ENCODE measurements around the gene PEX5.
"Not testable (repeated sequence)": the region's sequence is repeated elsewhere in the genome, so short reads cannot be mapped to it uniquely, and the experiment has no call there.

The PEX5 gene

DNA sequence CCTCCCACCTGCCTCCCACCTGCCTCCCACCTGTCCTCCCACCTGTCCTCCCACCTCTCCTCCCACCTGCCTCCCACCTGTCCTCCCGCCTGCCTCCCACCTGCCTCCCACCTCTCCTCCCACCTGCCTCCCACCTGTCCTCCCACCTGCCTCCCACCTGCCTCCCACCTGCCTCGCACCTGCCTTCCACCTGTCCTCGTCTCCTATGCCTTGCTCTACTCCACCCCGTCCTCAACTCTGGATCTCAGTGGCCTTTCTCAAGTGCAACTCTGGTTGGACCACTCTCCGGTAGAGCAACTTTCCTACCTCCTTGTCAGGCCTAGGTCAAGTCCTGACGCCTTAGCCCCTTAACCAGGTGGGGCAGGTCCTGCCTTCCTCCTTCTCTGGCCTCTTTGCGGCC, 29.3 kb upstream of the PEX5 start:
- no peak for DNase-seq (ENCODE audit: low read depth, low spot score)

DNA sequence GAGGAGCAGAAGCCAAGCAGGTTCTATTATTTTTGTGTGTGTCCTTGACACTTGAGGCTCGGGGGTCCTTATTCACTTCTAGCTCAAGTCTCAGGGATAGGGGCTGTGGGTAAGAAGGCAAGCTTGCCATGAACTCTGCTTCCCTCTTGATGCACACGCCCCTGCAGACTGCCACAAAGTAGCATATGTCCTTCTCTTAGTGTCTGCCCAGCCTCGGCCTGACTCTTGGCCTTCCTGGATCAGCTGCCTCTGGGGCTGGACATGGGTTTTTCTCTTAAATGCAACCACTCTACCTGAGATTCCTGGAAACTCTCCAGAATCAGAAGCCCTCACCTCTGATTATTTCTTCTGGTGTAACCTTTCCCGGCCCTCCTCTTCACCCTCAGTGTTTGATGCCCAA, 28.2 kb upstream of the PEX5 start:
- no peak for DNase-seq (ENCODE audit: low read depth, low spot score)

DNA sequence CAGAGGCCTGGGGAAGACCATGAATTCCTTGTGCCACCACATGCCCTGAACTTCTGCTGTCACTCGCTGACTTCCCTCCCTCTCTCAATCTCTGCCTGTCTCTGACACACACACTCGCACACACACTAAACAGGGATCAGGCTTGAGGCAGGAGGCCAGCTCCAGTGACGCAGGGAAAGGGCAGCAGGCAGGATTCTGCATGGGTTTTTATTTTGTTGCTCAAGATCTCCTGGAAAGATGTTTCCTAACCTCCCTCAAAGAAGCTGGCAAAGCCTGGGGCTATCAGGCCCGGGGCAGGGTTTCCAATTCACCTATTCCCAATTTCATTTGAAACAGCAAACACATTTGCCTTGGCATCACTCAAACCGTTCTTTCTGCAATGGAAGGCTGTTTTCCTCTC, 27.7 kb upstream of the PEX5 start:
- no peak for DNase-seq (ENCODE audit: low read depth, low spot score)

DNA sequence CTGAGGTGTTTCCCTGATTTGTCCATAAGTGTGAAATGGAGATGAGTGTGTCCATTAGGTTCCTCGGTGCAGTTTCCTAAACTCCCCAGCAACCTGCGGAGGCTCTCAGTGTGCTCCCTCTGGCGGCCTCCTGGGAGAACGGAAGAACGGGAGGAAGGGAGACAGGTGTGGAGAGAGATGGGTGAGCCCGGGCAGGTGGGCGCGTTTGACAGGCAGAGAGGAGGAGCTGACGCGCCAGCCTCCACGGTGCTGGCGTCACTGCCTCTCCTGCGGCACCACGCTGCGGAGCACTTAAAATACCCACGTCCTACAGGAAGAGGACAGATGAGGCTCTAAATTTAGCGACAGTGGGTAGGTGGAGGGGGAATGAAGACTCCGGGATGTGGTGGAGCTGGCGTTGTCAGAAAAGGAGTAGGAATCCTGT, 26.8 kb upstream of the PEX5 start:
- no peak for DNase-seq (ENCODE audit: low read depth, low spot score)

DNA sequence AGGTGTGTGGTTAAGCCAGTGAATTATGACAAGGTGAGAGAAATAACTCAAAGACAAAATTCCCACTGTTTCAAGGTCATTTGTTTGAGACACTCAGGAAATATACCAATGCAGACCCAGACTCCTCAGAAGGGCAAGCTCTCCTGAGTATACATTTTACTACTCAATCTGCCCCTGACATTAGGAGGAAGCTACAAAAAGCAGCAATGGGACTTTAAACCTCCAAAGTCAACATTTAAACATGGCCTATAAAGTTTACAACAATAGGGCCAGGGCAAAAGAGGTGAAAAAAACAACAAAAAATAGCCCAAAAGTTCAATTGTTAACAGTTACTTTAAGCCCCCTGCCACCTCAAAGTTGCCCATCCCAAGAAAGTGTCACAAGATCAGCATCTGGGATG, 19.5 kb upstream of the PEX5 start:
- no peak for DNase-seq (ENCODE audit: low read depth, low spot score)

DNA sequence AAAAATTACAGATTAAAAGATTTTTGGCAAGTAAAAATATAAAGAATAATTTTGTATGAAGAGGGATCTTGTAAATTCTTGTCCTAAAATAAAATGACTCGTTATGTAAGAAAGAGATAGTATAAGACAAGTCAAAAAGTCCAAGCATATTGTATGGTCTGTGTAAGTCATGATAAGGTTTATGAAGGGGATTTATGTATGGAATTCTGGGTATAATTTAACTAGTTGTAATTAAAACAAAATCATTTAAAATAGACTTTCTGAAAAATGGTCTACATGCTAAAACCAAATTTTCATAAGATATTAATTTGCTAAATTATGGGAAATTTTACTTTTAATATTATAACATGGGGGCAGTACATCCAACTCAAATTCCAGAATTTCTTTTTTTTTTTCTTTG, 17.6 kb upstream of the PEX5 start:
- no peak for DNase-seq (ENCODE audit: low read depth, low spot score)

DNA sequence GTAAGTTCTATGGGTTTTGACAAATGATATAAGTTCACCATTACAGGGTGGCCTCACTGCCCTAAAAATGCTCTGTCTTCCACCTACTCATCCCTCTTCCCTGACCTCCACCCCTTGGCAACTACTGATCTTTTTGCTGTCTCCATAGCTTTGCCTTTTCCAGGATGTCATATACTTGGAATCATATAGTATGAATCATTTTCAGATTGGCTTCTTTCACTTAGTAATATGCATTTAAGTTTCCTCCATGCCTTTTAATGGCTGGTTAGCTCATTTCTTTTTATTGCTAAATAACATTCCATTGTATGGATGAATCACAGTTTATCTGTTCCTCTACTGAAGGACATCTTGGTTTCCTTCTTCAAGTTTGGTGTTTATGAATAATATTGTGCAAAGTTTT, 14.0 kb upstream of the PEX5 start:
- DNase-seq (ENCODE audit: low read depth, low spot score) = no peak

- no peak for DNase-seq (ENCODE audit: low read depth, low spot score)
Observed at GRCh38 chr12:7176595-7176994, 12.9 kb upstream of the PEX5 start.

DNA sequence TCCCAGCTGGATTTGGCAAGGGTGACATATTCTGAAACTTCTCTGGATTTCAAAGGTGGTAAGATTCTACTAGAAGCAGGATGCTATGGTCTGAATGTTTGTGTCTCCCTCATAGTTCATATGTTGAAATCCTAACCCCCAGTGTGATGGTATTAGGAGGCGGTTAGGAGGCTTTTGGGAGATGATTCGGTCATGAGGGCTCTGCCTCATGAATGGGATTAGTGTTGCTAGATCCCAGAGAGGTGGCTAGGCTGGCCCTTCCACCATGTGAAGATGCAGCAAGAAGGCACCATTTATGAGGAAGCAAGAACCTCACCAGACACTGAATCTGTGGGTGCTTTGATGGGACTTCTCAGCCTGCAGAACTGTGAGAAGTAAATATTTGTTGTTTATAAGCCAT, 11.0 kb upstream of the PEX5 start:
- DNase-seq (ENCODE audit: low read depth, low spot score) = no peak

DNA sequence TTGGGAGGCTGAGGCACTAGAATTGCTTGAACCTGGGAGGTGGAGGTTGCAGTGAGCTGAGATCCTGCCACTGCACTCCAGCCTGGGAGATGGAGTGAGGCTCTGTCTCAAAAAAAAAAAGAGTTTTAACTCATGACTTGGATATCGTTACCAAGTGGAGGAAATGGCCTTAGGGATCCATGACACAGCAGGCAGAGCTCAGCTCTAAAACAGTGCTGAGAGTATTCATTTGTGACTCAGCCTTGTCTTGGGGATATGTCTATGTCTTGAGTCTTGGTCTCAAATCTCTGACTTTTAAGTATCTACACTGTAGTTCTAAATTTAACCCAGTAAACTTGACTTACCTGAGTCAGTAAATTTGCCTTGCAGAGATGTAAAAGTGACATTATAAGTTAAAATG, 8.8 kb upstream of the PEX5 start:
- DNase-seq (ENCODE audit: low read depth, low spot score) = no peak

GRCh38 chr12:7186058-7186457, 3.4 kb upstream of the PEX5 start:
- DNase-seq (ENCODE audit: low read depth, low spot score) = not testable (repeated sequence)

DNA sequence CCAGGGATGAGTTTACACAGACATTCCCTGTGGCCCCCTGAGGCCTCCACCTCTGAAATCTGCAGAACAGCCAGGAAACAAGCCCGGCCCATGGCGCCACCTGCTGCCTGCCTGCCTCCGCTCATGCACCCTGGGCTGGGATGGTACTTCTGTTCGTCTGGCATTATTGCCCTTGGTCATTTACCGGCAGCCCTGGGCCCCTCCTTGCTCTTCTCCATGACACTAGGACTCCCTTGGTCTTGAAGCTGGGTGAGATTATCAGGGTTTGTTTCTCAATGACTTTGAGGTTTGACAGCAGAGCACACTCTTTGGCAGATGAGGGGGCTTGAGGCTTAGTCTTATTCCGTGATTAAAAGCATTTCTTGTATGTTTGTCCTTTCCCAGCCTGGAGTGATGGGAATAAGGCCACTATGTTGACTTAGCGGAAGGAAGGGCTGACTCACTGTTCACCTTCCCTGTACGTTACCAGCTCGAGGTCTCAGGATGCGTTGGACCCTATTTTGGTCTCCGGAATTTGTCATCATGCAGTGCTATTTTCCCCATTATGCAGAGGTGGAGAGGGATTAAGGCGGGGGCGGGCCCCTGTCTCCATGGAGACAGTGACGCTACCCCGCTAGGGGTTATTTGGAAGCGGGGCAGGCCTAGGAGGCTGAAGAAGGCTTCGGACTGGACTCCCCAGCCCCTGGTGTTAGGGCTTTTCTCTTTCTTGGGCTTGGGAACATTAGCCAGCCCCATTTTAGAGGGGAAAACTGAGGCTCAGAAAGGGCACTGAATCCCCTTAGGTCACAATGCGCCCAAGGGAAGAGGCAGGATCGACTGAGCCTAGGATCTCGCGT, 706 bp upstream of the PEX5 start:
- no peak for DNase-seq (ENCODE audit: low read depth, low spot score)

DNA sequence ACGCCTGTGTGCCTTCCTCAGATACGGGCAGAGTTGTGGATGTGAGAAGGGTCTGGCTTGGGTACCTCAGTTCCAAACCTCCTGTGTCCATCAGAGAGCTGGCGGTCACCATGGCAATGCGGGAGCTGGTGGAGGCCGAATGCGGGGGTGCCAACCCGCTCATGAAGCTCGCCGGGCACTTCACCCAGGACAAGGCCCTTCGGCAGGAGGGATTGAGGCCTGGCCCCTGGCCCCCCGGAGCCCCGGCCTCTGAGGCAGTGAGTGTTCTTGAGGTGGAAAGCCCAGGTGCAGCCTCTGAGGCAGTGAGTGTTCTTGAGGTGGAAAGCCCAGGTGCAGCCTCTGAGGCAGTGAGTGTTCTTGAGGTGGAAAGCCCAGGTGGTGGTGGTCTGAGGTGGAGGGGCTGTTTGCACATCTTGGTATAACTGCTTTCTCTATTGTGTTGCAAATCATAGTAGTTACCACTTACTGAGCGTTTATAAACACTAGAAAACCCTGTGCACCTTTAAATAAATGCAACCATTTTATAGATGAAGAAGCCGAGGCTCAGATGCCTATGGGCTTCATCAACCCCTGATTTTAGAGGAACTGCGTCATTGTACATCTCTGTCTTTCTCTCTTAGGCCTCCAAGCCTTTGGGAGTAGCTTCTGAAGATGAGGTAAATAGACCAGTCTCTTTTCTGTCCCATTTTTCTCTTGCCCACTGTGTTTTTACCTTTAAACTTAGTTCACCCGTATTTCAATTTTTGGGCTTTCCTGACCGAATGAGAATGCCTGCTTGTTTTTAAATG, 976 bp downstream of the PEX5 start:
- DNase-seq (ENCODE audit: low read depth, low spot score) = no peak

- DNase-seq (ENCODE audit: low read depth, low spot score) = no peak
Observed at GRCh38 chr12:7193674-7194073, 4.2 kb downstream of the PEX5 start.

DNA sequence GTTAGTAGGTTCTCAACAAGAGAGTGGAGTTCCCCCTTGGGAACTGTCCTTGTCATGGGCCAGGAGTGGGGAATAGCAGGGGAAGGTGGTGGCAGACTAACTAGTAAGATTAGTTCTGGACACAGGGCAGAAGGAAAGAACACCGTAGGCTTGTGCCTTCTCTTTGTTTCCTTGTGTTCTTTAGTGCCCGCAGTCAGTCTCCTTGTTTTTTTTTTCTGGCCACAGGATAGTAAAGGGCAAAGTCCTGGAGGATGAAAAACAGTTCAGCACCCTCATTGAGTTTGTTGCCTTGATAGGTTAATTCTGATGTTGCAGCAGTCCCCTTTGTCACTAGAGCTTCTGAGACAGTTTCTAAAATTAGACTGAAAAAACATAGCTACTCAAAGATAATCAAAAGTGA, 8.4 kb downstream of the PEX5 start:
- no peak for DNase-seq (ENCODE audit: low read depth, low spot score)

GRCh38 chr12:7203109-7203508, 13.6 kb downstream of the PEX5 start:
- DNase-seq (ENCODE audit: low read depth, low spot score) = no peak

DNA sequence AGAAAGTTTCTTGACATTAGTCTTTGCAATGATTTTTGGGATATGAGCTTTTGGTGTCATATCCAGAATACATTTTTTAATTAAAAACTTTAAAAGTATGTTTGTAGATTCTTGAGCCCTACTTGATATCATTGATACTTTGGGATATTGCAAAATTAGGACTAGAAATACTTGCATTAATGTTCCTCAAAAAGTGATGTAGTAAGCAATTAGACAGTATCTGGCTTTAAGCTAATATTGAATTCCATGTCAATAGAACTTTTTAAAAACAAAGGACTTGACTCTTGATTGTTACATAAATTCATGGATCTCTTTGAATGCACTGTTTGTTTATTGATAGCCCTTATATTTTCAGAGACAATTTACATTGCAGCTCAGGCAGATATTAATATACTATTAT, 15.6 kb downstream of the PEX5 start:
- no peak for DNase-seq (ENCODE audit: low read depth, low spot score)

GRCh38 chr12:7206691-7207090, 17.2 kb downstream of the PEX5 start:
- DNase-seq (ENCODE audit: low read depth, low spot score) = no peak

- DNase-seq (ENCODE audit: low read depth, low spot score) = no peak
Observed at GRCh38 chr12:7207866-7208625, 18.6 kb downstream of the PEX5 start.

DNA sequence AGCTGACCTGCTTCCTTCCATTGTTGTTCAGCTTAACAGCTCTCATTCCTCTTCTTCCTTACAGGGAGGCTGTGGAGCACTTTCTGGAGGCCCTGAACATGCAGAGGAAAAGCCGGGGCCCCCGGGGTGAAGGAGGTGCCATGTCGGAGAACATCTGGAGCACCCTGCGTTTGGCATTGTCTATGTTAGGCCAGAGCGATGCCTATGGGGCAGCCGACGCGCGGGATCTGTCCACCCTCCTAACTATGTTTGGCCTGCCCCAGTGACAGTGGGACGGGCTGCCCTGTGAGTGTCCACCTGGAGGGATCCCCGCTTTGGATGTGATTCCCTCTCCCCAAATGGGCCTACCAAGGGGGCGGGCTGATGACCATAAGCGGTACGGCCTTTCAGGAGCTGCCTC, 20.5 kb downstream of the PEX5 start:
- no peak for DNase-seq (ENCODE audit: low read depth, low spot score)

DNA sequence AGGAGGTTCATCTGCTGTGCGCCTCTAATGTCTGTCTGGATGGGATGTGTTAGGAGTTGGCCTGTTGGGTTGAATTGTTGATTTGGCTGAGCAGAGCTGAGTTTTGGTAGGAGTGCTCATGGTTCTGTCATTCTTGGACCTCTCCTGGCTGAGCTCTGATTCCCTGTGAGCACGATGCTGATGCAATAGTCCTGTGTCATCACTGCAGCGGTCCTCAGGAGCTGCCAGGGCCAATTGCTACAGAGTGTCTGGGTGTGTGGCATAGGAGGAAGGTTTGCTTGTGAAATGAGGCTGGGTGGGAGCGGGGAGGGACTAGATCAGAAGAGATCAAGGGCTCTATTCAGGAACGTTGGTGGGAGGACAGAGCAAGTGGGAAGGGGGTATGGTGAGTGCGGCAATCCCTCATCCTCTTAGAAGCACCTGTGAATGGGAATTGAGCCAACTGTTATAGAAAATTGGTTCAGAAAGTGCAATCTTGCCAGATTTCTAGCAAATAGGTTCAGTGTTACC, 21.2 kb downstream of the PEX5 start:
- DNase-seq (ENCODE audit: low read depth, low spot score) = no peak

DNA sequence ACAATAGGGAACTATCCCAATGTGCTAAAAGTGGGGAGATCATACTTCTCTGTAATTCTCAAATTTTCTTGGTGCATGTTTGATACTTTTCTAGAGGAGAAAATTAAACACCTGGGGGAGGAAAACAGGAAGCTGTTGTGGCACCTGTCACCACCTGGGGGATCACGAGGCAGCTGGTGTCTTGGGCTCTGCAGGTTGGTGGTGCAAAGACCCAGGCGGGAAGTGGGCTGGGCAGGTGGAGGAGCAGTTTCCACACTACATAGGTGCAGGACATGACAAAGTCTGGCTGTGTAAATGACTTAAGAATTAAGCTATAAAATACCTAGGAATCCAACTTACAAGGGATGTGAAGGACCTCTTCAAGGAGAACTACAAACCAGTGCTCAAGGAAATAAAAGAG, 23.2 kb downstream of the PEX5 start:
- DNase-seq (ENCODE audit: low read depth, low spot score) = no peak
